ENCODE data around the gene UBXN7.
"Not testable (repeated sequence)": the region's sequence is repeated elsewhere in the genome, so short reads cannot be mapped to it uniquely, and the experiment has no call there.

Gene UBXN7

DNA sequence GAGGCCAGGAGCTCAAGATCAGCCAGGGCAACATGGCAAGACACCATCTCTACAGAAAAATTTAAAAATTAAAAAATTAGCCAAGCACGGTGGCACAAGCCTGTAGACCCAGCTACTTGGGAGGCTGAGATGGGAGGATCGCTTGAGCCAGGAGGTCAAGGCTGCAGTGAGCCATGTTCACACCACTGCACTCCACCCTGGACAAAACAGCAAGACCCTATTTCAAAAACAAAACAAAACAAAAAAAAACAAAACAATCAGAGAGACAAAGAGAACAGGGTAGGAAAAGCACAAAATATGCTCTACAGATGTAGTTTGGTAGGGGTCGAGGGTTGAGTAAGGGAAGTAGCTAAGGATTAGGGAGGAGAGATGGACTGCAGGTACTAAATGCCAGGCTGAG is 117.6 kb downstream of the UBXN7 start:
- DNase-seq = no peak

DNA sequence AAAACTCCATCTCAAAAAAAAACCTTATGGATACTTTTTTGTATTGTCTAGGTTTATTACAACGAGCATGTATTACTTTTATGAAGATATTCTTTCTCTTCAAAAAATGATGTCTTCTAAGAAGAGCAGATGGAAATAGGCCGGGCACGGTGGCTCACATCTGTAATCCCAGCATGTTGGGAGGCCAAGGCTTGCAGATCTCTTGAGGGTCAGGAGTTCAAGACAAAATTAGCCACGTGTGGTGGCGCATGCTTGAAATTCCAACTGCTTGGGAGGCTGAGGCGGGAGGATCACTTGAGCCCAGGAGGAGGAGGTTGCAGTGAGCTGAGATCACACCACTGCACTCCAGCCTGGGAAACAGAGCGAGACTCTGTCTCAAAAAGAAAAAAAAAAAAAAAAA is 118.1 kb downstream of the UBXN7 start:
- not testable (repeated sequence) for DNase-seq

DNA sequence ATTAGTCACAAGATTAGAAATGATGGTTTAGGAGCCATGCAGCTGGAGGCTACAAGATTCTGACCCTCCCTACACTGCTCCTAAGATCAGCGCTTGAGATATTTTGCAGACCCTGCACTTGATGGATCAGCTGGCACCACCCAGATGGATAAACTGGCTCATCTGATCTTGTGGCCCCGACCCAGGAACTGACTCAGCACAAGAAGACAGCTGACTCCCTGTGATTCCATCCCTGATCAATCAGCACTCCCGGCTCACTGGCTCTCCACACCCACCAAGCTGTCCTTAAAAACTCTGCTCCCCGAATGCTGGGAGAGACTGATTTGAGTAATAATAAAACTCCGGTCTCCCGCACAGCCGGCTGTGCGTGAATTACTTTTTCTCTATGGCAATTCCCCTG is 129.3 kb downstream of the UBXN7 start:
- DNase-seq = not testable (repeated sequence)

GRCh38 chr3:196302551-196302950 is 129.7 kb downstream of the UBXN7 start:
- not testable (repeated sequence) for DNase-seq

GRCh38 chr3:196298521-196298920 is 133.7 kb downstream of the UBXN7 start:
- no peak for DNase-seq

Measured in T-helper 1 cell (primary cell).